GM04504 (cell line): ENCODE results near the gene LY6G6D.
"Not testable (repeated sequence)": the region's sequence is repeated elsewhere in the genome, so short reads cannot be mapped to it uniquely, and the experiment has no call there.

Experiments used
- DNase-seq: peaks from one replicate; pipeline ENCODE4 v3.0.0-alpha.2; 2012; ENCODE audit warnings: low read depth

Gene LY6G6D

GRCh38 chr6:31692353-31692752 lies 22.8 kb upstream of the LY6G6D start:
- DNase-seq, result no peak

DNA sequence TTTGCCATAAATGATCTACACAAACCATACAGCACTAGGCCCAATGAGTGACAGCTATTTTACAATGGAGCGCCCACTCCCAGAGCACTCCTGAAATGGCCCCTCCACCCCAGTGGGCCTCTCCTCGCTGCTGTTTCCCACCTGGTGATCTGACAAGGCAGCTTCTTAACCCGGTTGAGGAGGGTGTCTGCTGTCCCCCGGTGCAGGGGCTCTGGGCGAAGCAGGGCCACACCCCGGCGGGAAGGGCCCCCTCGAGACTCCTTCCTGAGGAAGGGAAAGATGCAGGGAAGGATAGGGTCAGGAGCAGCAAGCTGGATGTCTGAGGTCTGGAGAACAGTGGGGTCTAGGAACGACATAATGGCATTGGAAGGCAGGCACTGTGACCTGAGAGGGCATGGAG lies 22.3 kb upstream of the LY6G6D start:
- no peak for DNase-seq

DNA sequence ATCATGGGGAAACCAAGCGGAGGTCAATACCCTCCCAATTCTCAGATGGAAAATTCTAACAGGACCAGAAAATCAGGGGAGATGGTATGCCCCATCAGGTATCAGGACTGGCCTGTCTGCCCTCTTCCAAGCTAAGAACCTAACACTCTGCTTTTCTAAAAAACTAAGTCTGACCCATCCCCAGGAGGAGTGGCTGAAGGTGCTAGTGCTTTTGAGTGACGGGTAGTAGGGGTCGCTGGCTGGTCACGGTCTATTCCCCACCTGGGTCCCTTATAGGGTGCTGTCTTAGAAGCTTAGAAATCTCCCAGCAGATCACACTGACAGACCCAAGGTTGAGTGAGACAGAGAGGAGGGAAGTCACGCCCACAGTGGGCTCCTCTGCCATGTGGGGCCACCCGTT lies 21.6 kb upstream of the LY6G6D start:
- no peak for DNase-seq

DNA sequence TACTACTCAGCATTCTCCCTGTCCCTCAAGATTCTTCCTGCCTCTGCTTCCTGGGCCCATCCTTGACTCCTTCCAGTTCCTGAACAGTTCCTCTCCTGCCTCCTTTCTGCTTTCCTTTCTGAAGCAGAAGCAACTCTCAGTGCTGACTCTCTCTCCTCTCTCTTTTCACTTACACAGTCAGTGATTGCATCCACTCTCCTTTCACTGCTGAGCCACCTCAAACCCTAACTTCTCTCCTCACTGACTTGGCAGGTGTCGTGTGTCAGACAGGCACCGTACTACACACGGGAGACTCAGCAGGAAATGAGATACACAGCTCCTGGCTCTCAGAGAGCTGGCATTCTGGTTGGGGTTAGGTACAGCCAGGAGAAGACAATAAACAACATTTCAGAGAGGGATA lies 17.6 kb upstream of the LY6G6D start:
- no peak for DNase-seq

DNA sequence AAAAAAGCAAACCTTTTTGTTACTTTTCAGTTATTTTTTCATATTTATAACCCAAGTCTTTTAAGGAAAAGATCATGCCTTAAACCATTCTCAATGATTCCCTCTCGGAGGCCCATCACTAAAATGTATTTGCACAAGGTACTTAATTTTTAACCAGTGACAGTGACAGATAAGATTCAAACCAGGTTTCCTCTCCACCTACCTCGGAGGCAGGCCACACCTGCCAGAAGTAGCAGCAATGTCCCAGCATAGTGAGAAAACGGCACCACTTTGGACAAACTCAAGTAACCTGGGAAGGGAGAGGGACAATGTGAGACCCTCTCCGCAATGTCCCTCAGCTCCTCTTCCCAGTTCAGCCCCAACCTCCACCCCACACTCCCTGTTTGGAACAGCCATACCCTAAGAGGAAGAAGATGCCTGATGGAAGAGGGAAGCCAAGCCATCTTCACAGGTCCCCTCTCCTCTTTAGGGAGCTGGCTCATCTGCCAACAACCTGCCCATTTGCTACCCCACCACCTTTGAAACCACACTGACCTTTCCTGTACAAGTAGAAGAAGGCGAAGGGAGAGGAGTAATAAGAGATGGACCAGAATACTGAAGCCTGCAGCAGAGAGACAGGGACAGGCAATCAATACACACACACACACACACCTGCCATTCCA lies 14.3 kb upstream of the LY6G6D start:
- no peak for DNase-seq

GRCh38 chr6:31701666-31702404 lies 13.3 kb upstream of the LY6G6D start:
- no peak for DNase-seq

DNA sequence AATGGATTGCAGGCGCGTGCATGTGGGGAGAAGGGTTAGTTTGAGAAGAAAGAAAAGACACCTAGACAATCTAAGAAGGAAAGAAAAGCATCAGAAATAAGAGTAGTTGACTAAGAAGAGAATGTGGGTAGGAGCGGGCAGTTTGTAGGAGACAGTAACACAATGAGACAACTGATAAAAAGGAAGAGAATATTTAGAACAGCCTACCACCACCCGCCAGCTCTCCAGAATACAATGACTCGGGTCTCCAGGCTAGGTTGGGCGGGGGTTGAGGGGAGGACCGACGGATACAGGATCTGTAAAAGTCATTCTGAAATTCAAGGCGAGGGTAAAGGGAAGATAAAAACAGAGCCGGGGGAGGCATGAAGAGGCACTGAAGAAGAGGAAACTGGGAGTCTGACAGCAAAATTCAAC lies 12.7 kb upstream of the LY6G6D start:
- no peak for DNase-seq

DNA sequence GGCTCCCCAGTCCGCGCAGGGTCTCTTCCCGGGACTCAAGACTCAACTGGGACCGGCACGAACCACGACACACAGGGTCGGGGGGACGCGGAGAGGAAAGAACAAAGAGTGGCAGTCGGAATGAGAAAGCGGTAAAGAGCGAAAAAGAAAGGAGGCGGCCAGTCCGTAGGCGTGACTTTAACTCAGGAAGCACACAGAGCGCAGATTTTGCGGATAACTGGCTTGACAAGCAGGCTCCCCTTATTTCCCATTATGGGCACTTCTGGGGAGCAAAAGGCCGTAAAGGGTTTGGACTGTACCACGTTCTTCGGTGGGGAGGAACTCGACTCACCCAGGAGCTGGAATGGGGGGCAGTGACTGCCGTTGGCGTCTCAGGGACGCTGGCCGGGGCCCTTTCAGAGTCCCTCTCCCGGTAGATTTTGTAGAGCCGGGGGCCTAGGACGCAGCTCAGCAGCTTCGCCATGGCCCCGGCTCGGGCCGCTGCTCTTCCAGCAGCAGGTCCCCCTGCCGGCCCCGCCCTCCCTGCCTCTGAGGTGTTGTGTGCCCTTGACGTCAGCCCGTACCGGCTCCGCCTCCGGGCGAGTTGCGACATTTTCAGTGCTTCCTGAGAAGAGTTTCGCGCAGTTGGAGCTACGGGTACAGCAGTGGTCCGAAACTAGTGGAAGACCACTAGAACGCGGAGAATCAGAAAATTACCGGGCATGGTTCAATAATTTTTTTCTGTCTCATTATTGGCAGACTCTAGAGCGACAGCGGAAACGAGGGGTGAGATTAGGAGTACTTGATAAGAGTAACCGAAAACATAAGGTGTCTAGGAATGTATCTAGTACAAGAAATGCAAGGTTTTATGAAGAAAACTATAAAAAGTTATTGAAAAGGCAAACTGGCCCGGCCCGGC lies 12.1 kb upstream of the LY6G6D start, which contains the start of gene ABHD16A:
Gene ABHD16A, minus strand, starts transcription at position 506 of the 898 bp plus-strand sequence. Its CDS starts 43 bp downstream, at position 463.
- peak; percentile 96 for DNase-seq

DNA sequence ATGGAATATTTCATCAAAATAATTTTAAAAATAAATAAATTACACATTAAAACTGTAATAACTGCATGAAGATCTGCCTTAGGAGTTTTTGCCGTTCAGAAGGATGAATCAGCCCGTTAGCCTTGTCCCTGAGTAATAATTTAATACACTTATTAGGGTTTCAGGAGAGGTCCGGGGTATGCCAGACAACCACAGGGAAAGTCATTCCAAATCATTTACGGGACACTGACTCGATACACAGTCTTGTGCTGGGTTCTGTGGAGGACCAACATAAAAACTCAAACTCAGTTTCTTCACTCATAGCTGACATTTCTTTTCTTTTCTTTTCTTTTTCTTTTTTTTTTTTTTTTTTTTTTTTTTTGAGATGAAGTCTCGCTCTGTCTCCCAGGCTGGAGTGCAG lies 9.2 kb upstream of the LY6G6D start:
- no peak for DNase-seq

GRCh38 chr6:31706599-31706998 lies 8.5 kb upstream of the LY6G6D start, which contains the start of gene LY6G6F:
Gene LY6G6F, plus strand, starts transcription at chr6:31706866. Its CDS starts 41 bp downstream, at chr6:31706907.
- no peak for DNase-seq

GRCh38 chr6:31707701-31708100 lies 7.4 kb upstream of the LY6G6D start:
- DNase-seq, result no peak

- no peak for DNase-seq
Measured at GRCh38 chr6:31708224-31708623, 6.9 kb upstream of the LY6G6D start.

DNA sequence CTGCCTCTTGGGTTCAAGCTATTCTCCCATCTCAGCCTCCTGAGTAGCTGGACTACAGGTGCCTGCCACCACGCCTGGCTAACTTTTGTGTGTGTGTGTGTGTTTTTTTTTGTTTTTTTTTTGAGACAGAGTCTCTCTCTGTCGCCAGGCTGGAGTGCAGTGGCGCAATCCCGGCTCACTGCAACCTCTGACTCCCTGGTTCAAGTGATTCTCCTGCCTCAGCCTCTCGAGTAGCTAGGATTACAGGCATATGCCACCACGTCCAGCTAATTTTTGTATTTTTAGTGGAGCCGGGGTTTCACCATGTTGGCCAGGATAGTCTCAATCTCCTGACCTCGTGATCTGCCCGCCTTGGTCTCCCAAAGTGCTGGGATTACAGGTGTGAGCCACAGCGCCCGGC lies 6.0 kb upstream of the LY6G6D start:
- DNase-seq, result not testable (repeated sequence)

DNA sequence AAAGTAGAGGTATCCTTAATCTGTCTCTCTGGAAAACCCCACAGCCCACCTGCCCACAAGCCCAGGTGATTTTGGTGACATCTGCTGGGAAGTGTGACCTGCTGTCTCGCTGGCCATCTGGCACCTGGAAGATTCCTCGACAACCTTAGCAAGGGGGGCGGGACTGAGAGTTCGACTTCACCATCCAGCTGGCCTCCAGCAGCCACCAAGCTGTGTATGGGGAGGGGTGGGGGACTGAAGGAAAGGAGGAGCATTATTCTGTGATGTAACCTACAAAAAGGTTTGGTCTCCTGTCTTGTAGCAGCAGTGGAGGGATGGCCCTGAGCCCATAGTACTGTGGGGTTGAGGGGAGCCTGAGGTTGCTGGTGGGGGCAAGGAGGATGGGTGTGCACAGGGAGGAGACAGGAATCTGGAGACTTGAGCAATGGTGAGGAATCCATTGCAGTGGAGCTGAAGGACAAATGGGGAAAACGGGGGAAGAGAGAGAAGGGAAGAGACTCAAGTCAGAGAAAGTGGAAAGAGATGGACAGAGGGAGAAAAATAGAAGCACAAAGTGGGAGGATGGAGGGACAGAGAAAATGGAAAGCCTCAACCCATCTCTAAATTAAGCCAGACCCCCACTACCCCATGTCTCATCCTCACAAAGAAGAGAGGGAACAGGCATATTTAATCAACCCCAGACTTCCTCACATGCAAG lies 4.5 kb upstream of the LY6G6D start:
- no peak for DNase-seq

GRCh38 chr6:31711233-31711632 lies 3.9 kb upstream of the LY6G6D start:
- no peak for DNase-seq

- DNase-seq, result no peak
Measured at GRCh38 chr6:31712296-31712695, 2.9 kb upstream of the LY6G6D start.

- no peak for DNase-seq
Measured at GRCh38 chr6:31713465-31713864, 1.7 kb upstream of the LY6G6D start.

- no peak for DNase-seq
Measured at GRCh38 chr6:31713991-31714684, 1.0 kb upstream of the LY6G6D start.

DNA sequence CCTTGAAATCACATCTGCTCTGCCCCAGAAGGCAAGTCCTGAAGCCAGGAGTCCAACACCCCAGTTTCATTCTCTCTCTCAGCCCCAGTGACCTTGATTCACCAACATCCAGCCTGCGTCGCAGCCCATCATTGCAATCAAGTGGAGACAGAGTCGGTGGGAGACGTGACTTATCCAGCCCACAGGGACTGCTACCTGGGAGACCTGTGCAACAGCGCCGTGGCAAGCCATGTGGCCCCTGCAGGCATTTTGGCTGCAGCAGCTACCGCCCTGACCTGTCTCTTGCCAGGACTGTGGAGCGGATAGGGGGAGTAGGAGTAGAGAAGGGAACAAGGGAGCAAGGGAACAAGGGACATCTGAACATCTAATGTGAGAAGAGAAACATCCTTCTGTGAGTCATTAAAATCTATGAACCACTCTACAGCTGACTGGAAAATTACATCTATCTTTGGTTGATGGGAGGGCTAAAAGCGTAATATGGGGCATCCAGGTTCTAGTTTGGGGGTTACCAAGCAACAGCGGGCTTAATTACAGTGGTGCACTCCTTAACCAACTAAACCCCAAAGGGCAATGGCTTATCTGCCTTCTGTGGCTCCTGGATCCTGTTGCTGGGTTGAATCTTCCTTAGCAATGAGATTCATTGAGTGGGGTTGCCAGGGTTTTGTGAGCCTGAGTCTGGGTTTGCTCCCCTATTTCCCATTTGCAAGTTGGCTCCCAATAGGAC lies 2.5 kb downstream of the LY6G6D start:
- no peak for DNase-seq

- DNase-seq, result no peak
Measured at GRCh38 chr6:31718265-31718664, 3.1 kb downstream of the LY6G6D start.

- no peak for DNase-seq
Measured at GRCh38 chr6:31719001-31719400, 3.9 kb downstream of the LY6G6D start.
